Measurements from ENCODE around the gene LRCH3.
"Not testable (repeated sequence)": the region's sequence is repeated elsewhere in the genome, so short reads cannot be mapped to it uniquely, and the experiment has no call there.

The LRCH3 gene

DNA sequence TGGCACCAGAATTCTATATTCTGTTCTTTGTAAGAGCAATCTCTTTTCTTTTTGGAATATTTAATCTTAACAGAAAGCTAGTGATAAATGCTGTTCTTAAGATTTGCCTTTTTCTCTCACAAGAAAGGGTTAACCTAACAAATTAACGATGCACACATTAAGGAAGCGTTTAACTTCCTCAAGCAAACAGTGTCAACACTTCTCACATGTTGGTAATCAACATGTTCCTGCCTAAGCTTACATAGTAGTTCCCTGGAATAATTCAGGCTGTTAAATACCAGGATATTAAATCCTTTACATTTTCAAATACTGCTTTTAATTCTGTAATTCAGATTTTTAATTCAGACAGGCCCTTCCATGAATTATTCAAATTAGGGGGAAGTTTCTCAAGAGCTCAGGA lies 91.5 kb downstream of the LRCH3 start:
- no peak for DNase-seq (ENCODE audit: low read depth, low spot score)

- DNase-seq (ENCODE audit: low read depth, low spot score) = no peak
Measured at GRCh38 chr3:197883541-197883940, 92.5 kb downstream of the LRCH3 start.

GRCh38 chr3:197884330-197884729 lies 93.3 kb downstream of the LRCH3 start:
- not testable (repeated sequence) for DNase-seq (ENCODE audit: low read depth, low spot score)

DNA sequence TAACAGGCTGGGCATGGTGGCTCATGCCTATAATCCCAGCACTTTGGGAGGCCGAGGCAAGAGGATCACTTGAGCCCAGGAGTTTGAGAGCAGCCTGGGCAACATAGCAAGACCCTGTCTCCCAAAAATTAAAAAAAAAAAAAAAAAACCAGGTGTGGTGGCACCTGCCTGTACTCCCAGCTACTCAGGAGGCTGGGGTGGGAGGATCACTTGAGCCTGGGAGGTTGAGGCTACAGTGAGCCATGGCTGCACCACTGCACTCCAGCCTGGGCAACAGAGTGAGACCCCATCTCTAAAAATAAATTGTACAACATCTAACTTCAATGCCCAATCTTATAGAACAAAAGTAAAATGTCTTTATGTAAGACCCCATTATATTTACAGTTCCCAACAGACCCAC lies 95.0 kb downstream of the LRCH3 start:
- DNase-seq (ENCODE audit: low read depth, low spot score) = not testable (repeated sequence)

GRCh38 chr3:197887430-197888053 lies 96.5 kb downstream of the LRCH3 start:
- not testable (repeated sequence) for DNase-seq (ENCODE audit: low read depth, low spot score)

GRCh38 chr3:197888511-197888910 lies 97.5 kb downstream of the LRCH3 start:
- DNase-seq (ENCODE audit: low read depth, low spot score) = no peak

GRCh38 chr3:197889204-197889930 lies 98.3 kb downstream of the LRCH3 start:
- DNase-seq (ENCODE audit: low read depth, low spot score) = no peak

- no peak for DNase-seq (ENCODE audit: low read depth, low spot score)
Measured at GRCh38 chr3:197890693-197891092, 99.6 kb downstream of the LRCH3 start.

DNA sequence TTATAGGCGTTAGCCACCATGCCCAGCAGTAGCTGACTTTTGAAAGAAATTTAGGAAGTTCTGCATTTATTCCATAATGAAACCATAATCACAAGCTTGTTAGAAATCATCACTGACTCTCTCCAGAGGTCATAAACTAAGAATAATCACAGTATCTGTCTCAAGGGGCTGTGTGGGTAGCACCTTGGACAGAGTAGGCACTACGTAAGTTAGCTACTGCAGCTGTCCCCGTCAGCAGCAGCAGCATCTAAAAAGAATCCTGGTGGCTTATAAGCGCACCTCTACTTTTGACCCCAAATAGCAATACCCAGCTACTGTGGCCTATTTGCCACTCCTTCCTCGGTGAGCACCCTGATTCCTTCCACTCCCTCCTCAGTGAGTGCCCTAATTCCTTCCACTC lies 101.1 kb downstream of the LRCH3 start:
- no peak for DNase-seq (ENCODE audit: low read depth, low spot score)

GRCh38 chr3:197896421-197896820 lies 105.4 kb downstream of the LRCH3 start:
- DNase-seq (ENCODE audit: low read depth, low spot score) = no peak

- no peak for DNase-seq (ENCODE audit: low read depth, low spot score)
Measured at GRCh38 chr3:197899833-197900478, 108.9 kb downstream of the LRCH3 start.

DNA sequence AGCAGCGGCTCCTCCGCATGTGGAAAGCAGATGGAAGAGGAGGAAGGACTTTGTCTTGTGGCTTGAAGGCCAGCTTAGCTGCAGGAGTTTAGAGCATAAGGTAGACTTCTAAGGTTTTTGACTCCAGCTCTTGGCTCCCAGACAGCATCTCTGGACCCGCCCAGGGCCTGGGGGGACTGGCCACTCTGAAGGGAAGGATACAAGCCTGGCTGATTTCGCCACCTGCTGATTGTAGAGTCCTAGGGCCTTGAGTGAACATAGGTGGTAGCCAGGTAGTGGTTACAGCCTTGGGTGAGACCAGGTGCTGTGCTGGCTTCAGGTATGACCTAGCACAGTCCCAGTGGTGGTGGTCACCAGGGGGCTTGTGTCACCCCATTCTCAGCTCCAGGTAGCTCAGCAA lies 110.6 kb downstream of the LRCH3 start:
- no peak for DNase-seq (ENCODE audit: low read depth, low spot score)

DNA sequence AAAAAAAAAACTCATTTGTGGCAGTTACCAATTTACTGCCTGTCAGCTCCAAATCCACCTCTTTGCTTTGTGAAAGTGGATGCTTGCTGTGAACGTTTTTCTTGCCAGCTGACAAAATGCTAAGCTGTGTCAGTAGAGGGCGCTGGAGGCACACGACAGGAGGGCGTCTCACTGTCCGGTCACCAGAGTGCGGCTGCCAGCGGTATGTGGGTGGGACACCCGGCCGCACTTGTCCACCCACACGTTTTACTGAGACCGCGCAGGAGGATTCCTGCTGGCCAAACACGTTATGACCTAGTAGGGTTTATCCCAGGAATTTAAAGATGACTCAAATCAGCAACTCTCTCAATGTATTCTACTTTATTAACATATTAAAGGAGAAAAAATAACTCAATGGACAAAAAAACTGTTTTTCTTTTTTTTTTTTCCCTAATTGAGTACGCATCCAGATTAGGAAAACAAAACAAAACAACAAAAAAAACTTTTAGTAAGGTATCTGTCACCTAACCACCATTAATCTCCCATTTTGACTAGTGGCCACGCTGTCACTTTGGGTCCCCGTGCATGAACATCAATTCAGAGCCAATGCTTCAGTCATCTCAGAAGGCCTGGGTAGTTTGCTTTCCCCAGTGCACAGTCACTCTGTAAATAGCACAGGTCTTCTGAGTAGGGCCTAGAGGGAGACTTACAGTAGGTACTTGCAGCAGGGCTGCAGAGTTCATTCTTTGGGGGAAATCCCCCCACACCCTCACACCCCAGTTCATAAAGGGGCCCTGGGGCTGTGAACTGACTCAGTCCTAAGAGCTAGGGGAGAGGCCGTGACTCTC lies 115.2 kb downstream of the LRCH3 start:
- DNase-seq (ENCODE audit: low read depth, low spot score) = peak; percentile 69

- DNase-seq (ENCODE audit: low read depth, low spot score) = no peak
Measured at GRCh38 chr3:197906850-197907187, 115.8 kb downstream of the LRCH3 start.

DNA sequence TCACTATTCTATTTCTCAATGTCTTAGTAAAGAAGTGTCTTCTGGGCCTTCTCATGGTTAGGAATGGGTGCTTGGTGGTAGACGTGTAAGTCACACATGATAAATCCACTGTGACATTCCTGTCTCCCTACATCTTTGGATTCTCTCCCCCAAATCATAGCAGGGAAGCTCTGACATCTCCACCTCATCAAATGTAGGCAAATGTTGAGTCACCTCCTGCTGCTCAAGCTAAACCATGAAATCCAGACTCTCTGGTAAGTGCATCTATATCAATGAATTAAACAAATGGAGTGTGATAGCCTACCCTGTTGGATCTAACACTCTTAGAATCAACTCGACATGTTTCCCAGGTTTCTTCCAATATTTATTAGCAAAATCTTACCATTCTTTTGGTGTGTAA lies 116.1 kb downstream of the LRCH3 start:
- DNase-seq (ENCODE audit: low read depth, low spot score) = no peak

- not testable (repeated sequence) for DNase-seq (ENCODE audit: low read depth, low spot score)
Measured at GRCh38 chr3:197908550-197908949, 117.5 kb downstream of the LRCH3 start.

- no peak for DNase-seq (ENCODE audit: low read depth, low spot score)
Measured at GRCh38 chr3:197908957-197909701, 118.1 kb downstream of the LRCH3 start.

- no peak for DNase-seq (ENCODE audit: low read depth, low spot score)
Measured at GRCh38 chr3:197912741-197913476, 121.9 kb downstream of the LRCH3 start.

GRCh38 chr3:197913641-197914380 lies 122.8 kb downstream of the LRCH3 start:
- no peak for DNase-seq (ENCODE audit: low read depth, low spot score)
